K562 (cell line): ENCODE results near the gene CCNK. TPM values are rescaled to one million over a fixed set of nuclear protein-coding genes. Genes with fewer than 3 reads are reported as not detected.

ENCODE experiments used
- ATAC-seq: fragments of 200-7000 bp; cut with Tn5 transposase; 3 replicates; pipeline ENCODE4 v1.9.1; 2020; ENCODE audit warnings: moderate library complexity
- BruUV-seq: library from RNA; stranded (reverse); fragments of 400-500 nt; replicated peaks from 2 replicates; lab custom pipeline; 2021; lab: Mats Ljungman, UMichigan
- CTCF ChIA-PET: fragments of 300-600 bp; formaldehyde crosslinking; extraction: SDS; loops from one replicate; lab custom pipeline; 2021; ENCODE audit warnings: low intra/inter-chr PET ratio; lab: Yijun Ruan, JAX
- POLR2A ChIA-PET: fragments of 300-600, 350-650 bp; sonication (Branson Sonifier 250); formaldehyde crosslinking; extraction: SDS; loops from one replicate; lab custom pipeline; 2021; ENCODE audit warnings: antibody characterized with exemption, inconsistent platforms; lab: Yijun Ruan, JAX
- DNase-seq, 4 experiments: peaks; one replicate each; pipeline versions ENCODE4 v3.0.0 to v3.0.0-alpha.2; 2011 to 2018; ENCODE audit warnings: low spot score in 3 of 4, mixed read lengths in 3 of 4; ENCODE audit errors: extremely low read depth in 1 of 4
- FAIRE-seq: peaks from 2 replicates; lab custom pipeline; 2011; peaks lifted over from hg19 to GRCh38; lab: Jason Lieb, UNC
- H2AFZ ChIP-seq: 2 replicates; pipeline ENCODE4 v1.6.0; 2011; ENCODE audit warnings: low read depth, low read length, control low read depth, inconsistent platforms
- H3K27ac ChIP-seq: fragments of 200-600 bp; 3 replicates; pipeline ENCODE4 v1.8.0; 2011; ENCODE audit warnings: low read depth, mild to moderate bottlenecking, control low read depth, inconsistent platforms, low read length, moderate library complexity, mixed read lengths; ENCODE audit errors: extremely low read depth
- H3K27me3 ChIP-seq, 2 experiments: fragments of 300-600 bp in 1 of 2; 2 replicates in 1 of 2; 3 replicates in 1 of 2; pipeline versions ENCODE4 v1.6.0 to v1.8.0; 2011; ENCODE audit warnings: inconsistent platforms in 2 of 2, low read length in 2 of 2, mild to moderate bottlenecking in 1 of 2, mixed read lengths in 1 of 2, moderate library complexity in 1 of 2; ENCODE audit not compliant: control insufficient read depth in 2 of 2, insufficient read depth in 2 of 2
- H3K36me3 ChIP-seq: fragments of 300-600 bp; 3 replicates; pipeline ENCODE4 v1.8.0; 2011; ENCODE audit warnings: mild to moderate bottlenecking, low read length, inconsistent platforms; ENCODE audit not compliant: control insufficient read depth, insufficient read depth
- H3K4me1 ChIP-seq, 2 experiments: fragments of 200-600 bp in 1 of 2; replicated peaks in 1 of 2; 2 replicates in 1 of 2; 3 replicates in 1 of 2; pipeline versions ENCODE4 v1.5.1 to v1.8.0; 2011; ENCODE audit warnings: inconsistent platforms in 2 of 2, low read length in 2 of 2, mild to moderate bottlenecking in 1 of 2, mixed read lengths in 1 of 2, moderate library complexity in 1 of 2; ENCODE audit not compliant: control insufficient read depth in 2 of 2, insufficient read depth in 2 of 2
- H3K4me2 ChIP-seq: 2 replicates; pipeline ENCODE4 v1.6.1; 2011; ENCODE audit warnings: low read length, control low read depth, inconsistent platforms, mixed read lengths; ENCODE audit not compliant: insufficient read depth
- H3K4me3 ChIP-seq: fragments of 200-600 bp; sonication (generic), shearing (Covaris generic); 2 replicates; pipeline ENCODE4 v1.5.1; 2016; ENCODE audit warnings: control low read depth, inconsistent platforms
- H3K79me2 ChIP-seq: fragments of 200-600 bp; 3 replicates; pipeline ENCODE4 v1.8.0; 2011; ENCODE audit warnings: low read length, inconsistent platforms; ENCODE audit not compliant: control insufficient read depth, insufficient read depth
- H3K9ac ChIP-seq, 2 experiments: 2 replicates each; pipeline versions ENCODE4 v1.6.0 to v1.6.1; 2011; ENCODE audit warnings: low read depth in 2 of 2, low read length in 2 of 2, control low read depth in 1 of 2, inconsistent platforms in 1 of 2, mild to moderate bottlenecking in 1 of 2, mixed read lengths in 1 of 2; ENCODE audit not compliant: insufficient read depth in 1 of 2
- H3K9me1 ChIP-seq: one replicate; pipeline ENCODE4 v1.6.0; 2011; ENCODE audit warnings: inconsistent platforms, mild to moderate bottlenecking, low read length, moderate library complexity; ENCODE audit not compliant: control insufficient read depth, insufficient read depth
- H3K9me3 ChIP-seq: replicated peaks from 2 replicates; pipeline ENCODE4 v1.5.1; 2011; ENCODE audit warnings: low read depth, low read length, inconsistent platforms; ENCODE audit not compliant: control insufficient read depth, insufficient read depth
- H4K20me1 ChIP-seq: replicated peaks from 2 replicates; pipeline ENCODE4 v1.6.1; 2011; ENCODE audit warnings: low read length, inconsistent platforms, mixed read lengths; ENCODE audit not compliant: control insufficient read depth, insufficient read depth
- DPF2 ChIP-seq: fragments of 450-650 bp; IDR thresholded peaks from 2 replicates; pipeline ENCODE4 v1.6.1; 2016
- ELF1 ChIP-seq: fragments of 200-800 bp; sonication (Bioruptor generic); IDR thresholded peaks from 2 replicates; pipeline ENCODE4 v1.6.1; 2016; ENCODE audit warnings: missing genetic modification characterization, missing compliant biosample characterization
- FOXM1 ChIP-seq, 2 experiments: fragments of 450-650 bp in 1 of 2; sonication (generic) in 1 of 2; formaldehyde crosslinking in 1 of 2; IDR thresholded peaks; 2 replicates each; pipeline versions ENCODE4 v1.6.1 to v1.9.0; 2017 to 2022; ENCODE audit warnings: low read depth in 2 of 2, mild to moderate bottlenecking in 2 of 2, missing genetic modification reagents in 1 of 2, moderate library complexity in 1 of 2
- GATAD2B ChIP-seq: fragments of 450-650 bp; IDR thresholded peaks from 2 replicates; pipeline ENCODE4 v1.6.1; 2017; ENCODE audit warnings: mild to moderate bottlenecking, borderline replicate concordance
- HDAC1 ChIP-seq, 2 experiments: fragments of 450-650 bp; IDR thresholded peaks; 2 replicates each; pipeline ENCODE4 v1.6.1; 2016 to 2017; ENCODE audit warnings: inconsistent platforms in 1 of 2, mild to moderate bottlenecking in 1 of 2, moderate library complexity in 1 of 2
- HNRNPH1 ChIP-seq: fragments of 200-400 bp; formaldehyde crosslinking; optimal IDR thresholded peaks from 2 replicates; pipeline ENCODE3; 2017; ENCODE audit warnings: low read depth, mild to moderate bottlenecking, low read length, moderate library complexity
- HNRNPLL ChIP-seq: fragments of 200-400 bp; formaldehyde crosslinking; IDR thresholded peaks from 2 replicates; pipeline ENCODE4 v1.6.1; 2017; ENCODE audit warnings: low read length, low read depth, mild to moderate bottlenecking; ENCODE audit not compliant: poor library complexity, severe bottlenecking
- KDM5B ChIP-seq: fragments of 200-600 bp; sonication (generic); IDR thresholded peaks from 2 replicates; pipeline ENCODE4 v1.6.1; 2012; ENCODE audit warnings: low read depth, mild to moderate bottlenecking, moderate library complexity, low read length, control low read depth, inconsistent platforms; ENCODE audit not compliant: insufficient replicate concordance
- RB1 ChIP-seq: fragments of 450-650 bp; IDR thresholded peaks from 2 replicates; pipeline ENCODE4 v1.6.1; 2017; ENCODE audit warnings: low read depth, mild to moderate bottlenecking
- SIN3B ChIP-seq: fragments of 450-650 bp; IDR thresholded peaks from 2 replicates; pipeline ENCODE4 v1.6.1; 2017; ENCODE audit warnings: low read depth, mild to moderate bottlenecking, moderate library complexity
- SUPT5H ChIP-seq: fragments of 450-650 bp; IDR thresholded peaks from 2 replicates; pipeline ENCODE4 v1.6.1; 2016
- ZC3H4 ChIP-seq: sonication (generic); formaldehyde crosslinking; IDR thresholded peaks from 2 replicates; pipeline ENCODE4 v1.9.0; 2021; ENCODE audit warnings: missing genetic modification reagents, borderline replicate concordance
- ZFX ChIP-seq: sonication (generic); formaldehyde crosslinking; IDR thresholded peaks from 2 replicates; pipeline ENCODE4 v1.8.0; 2022; ENCODE audit warnings: mild to moderate bottlenecking, missing genetic modification reagents, moderate library complexity
- WGBS: fragments of 100-300 bp; shearing (Covaris generic); methylation state at CpG from one replicate; pipeline ENCODE4 v1.1.6; 2016; ENCODE audit warnings: low coverage, mixed read lengths; ENCODE audit not compliant: insufficient coverage; ENCODE audit errors: missing lambda C conversion rate; 5-methylcytosine and 5-hydroxymethylcytosine counted together
- in situ Hi-C: fragments of 300-500 bp; cut with MboI; formaldehyde crosslinking; loops from 4 replicates; pipeline ENCODE4 v1.15.0; 2018; ENCODE audit warnings: inconsistent platforms, mixed read lengths
- intact Hi-C: fragments of 100-400 bp; cut with micrococcal nuclease; formaldehyde crosslinking; loops from 2 replicates; pipeline ENCODE4 v1.14.2; 2022
- polyA plus RNA-seq, 8 experiments: library from polyadenylated mRNA; depleted of rRNA in 4 of 8; stranded (reverse) in 5 of 8; unstranded in 3 of 8; fragments of >200 nt; fragmentation: Nextera tagmentation in 2 of 8; fragmentation: Illumina TruSeq in 1 of 8; extraction: Ambion mirVana in 2 of 8; extraction: Trizol in 1 of 8; gene quantifications; 2 replicates each; pipeline versions ENCODE4 v1.2.1 to v1.2.3, GENCODE V29; 2011 to 2014; ENCODE audit warnings: inconsistent platforms in 1 of 8, missing spikeins in 1 of 8
- total RNA-seq, 7 experiments: library from RNA; depleted of rRNA in 6 of 7; stranded (reverse); fragments of >200 nt in 6 of 7; fragmentation: Illumina TruSeq in 2 of 7; extraction: Trizol in 2 of 7; gene quantifications; 2 replicates each; pipeline versions ENCODE4 v1.2.1 to v1.2.3, GENCODE V29; 2011 to 2021; ENCODE audit warnings: low replicate concordance in 1 of 7

Gene CCNK
- total and polyA plus RNA-seq, 9 of the 15 experiments (the other 6 are each of a cell fraction or from before 2014, with no cell fraction given) = 5.8 to 84.2 (median 16.4) TPM

DNA sequence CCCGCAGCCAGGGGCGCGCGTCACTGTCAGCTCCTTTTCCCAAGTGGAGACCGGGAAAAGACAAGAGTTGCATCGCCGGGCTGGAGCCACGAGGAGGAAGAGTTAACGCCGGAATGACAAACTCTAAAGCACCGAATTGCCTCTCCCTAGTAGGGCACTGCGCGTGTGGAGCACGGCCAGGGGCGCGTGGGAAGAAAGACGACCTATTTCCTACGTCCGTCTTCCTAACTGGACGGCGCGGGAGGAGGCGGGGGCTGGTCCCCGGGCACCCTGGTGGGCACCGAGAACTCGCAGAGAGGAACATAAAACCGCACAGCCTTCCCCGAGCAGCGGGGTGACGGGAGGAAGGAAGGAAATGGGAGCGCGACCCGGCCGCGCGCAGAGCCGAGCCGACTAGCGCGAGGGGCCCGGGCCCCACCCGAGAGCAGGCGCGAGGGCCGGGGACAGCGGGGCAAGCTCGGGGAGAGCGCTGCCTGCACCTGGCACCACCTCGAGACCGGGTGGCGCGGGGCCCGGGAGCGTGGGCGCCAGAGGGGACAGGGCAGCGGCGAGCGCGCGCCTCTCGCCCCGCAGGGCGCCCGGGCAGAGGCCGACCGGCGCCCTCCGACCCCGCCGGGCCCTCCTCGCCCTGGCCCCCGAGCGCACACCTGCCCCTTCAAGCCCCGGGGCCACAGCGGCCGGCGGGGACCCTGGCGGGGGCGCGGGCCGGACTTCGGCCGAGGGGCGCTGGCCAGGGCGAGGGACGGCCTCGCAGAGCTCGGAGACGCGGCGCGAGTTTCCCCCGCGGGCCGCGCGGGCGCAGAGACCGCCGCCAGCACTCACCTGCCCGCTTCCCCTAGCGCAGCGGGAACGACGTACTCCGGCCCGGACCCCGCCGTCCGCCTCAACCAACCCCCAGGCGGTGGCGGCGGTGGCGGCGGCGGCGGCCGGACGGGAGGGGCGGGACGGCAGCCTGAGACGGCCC, 1.0 kb upstream of the CCNK start, which contains the start of gene SETD3 (continued):
- TF ChIP-seq HNRNPLL = peak; percentile 37
- TF ChIP-seq RB1 = 0 out of 2 replicates have a peak, but pooled peaks have one; percentile 11
- peak; percentile 38 for TF ChIP-seq KDM5B
- TF ChIP-seq DPF2 = no peak
- peak; percentile 28; the same call in 1 of the 2 replicates for TF ChIP-seq ZFX
- 0 out of 4 replicates have a peak, but pooled peaks of 1 of the 2 experiments have one; percentile 26 for TF ChIP-seq HDAC1 (IDR thresholded peaks at IDR 0.05)
- peak; percentile 5; the same call in 1 of the 2 replicates for TF ChIP-seq SIN3B
- 0 out of 2 replicates have a peak, but pooled peaks have one; percentile 53 for TF ChIP-seq GATAD2B

DNA sequence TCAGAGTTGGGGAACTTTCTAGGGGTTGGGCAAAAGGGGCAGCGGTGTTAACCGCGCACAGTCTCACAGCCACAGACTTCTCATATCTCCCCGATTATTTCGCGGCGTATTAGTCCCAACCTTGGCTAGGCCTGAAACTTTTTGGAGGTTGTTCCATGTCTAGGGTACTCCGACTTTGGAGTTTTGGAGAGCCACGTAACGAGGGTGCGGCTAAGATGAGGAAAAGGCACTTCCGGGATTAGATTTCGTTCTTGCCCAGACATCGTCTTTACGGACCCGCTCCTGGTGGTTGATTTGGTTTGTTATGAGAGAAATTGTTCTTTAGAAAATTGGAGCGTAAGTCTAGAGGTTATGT, 513 bp downstream of the CCNK start:
- Histone ChIP-seq H3K4me1 (peaks cover 8 to 24% of the 10 kb centered on the region in 2 experiments; a peak in 4 of 5 replicates), H3K27ac (peak overlapping the region; percentile 87), H4K20me1 (peaks cover 32% of the 10 kb centered on the region), H3K4me3 (peak overlapping the region; percentile 91), H2AFZ (no peak overlapping the region; the same call in 1 of the 2 replicates), H3K9ac (peak overlapping the region; percentile 77 to 99), H3K9me3 (no peaks in the 10 kb centered on the region), H3K36me3 (no peaks in the 10 kb centered on the region), H3K27me3 (no peaks in the 10 kb centered on the region), H3K9me1 (no peaks in the 10 kb centered on the region), H3K79me2 (peaks cover 91% of the 10 kb centered on the region), H3K4me2 (peak overlapping the region; percentile 87)
- no peak for ATAC-seq
- intact Hi-C loops = no loop called here
- 1% methylated on average over 11 of the region's 17 CpGs for WGBS
- in situ Hi-C loops = no loop called here
- POLR2A ChIA-PET = interaction anchor here (1.0 to 1.6 kb wide), 3 partner anchors 10 to 202 kb away, joined by 3 to 4 read pairs (median 3); partner anchors contain the start of gene CYP46A1
- DNase-seq = peak in 3 of 4 experiments; percentile 12 to 39 (median 15)
- CTCF ChIA-PET = no interaction called here
- no peak for FAIRE-seq
- TSS peak; percentile 56 for BruUV-seq
- TF ChIP-seq ZC3H4 (CRISPR knock-in tag) (no peak), FOXM1 (IDR thresholded peaks at IDR 0.05; ENCODE audit: low read depth) (no peak), FOXM1 (CRISPR knock-in tag; IDR thresholded peaks at IDR 0.05; ENCODE audit: low read depth) (no peak), HNRNPH1 (no peak), SUPT5H (no peak), ELF1 (tag) (peak; percentile 55)
